PFSK-1 (cell line): ENCODE results near the gene ANKZF1.

ENCODE experiments used
- FOXP2 ChIP-seq: optimal IDR thresholded peaks from 2 replicates; pipeline ENCODE3; 2011; ENCODE audit warnings: borderline replicate concordance, control low read depth, inconsistent platforms; ENCODE audit not compliant: insufficient read depth; ENCODE audit errors: extremely low read length, extremely low read depth
- POLR2AphosphoS5 ChIP-seq: IDR thresholded peaks from 2 replicates; pipeline ENCODE4 v1.6.1; 2012; ENCODE audit warnings: low read depth, mild to moderate bottlenecking, control low read depth, low read length, moderate library complexity
- TAF1 ChIP-seq: IDR thresholded peaks from 2 replicates; pipeline ENCODE4 v1.6.1; 2012; ENCODE audit warnings: low read length, control low read depth, borderline replicate concordance; ENCODE audit not compliant: insufficient read depth
- TF ChIP-seq, protein P1 (sequence below), 2 experiments: IDR thresholded peaks; 2 replicates each; pipeline versions ENCODE4 v1.6.1 to v1.8.0; 2011 to 2012; ENCODE audit warnings: low read depth in 2 of 2, low read length in 2 of 2, control low read depth in 1 of 2, inconsistent platforms in 1 of 2, mild to moderate bottlenecking in 1 of 2, moderate library complexity in 1 of 2; ENCODE audit not compliant: insufficient read depth in 1 of 2

GRCh38 chr2:219214786-219215185, 14.8 kb upstream of the ANKZF1 start:
- no peak for TF ChIP-seq TAF1
- TF ChIP-seq, protein P1, sequence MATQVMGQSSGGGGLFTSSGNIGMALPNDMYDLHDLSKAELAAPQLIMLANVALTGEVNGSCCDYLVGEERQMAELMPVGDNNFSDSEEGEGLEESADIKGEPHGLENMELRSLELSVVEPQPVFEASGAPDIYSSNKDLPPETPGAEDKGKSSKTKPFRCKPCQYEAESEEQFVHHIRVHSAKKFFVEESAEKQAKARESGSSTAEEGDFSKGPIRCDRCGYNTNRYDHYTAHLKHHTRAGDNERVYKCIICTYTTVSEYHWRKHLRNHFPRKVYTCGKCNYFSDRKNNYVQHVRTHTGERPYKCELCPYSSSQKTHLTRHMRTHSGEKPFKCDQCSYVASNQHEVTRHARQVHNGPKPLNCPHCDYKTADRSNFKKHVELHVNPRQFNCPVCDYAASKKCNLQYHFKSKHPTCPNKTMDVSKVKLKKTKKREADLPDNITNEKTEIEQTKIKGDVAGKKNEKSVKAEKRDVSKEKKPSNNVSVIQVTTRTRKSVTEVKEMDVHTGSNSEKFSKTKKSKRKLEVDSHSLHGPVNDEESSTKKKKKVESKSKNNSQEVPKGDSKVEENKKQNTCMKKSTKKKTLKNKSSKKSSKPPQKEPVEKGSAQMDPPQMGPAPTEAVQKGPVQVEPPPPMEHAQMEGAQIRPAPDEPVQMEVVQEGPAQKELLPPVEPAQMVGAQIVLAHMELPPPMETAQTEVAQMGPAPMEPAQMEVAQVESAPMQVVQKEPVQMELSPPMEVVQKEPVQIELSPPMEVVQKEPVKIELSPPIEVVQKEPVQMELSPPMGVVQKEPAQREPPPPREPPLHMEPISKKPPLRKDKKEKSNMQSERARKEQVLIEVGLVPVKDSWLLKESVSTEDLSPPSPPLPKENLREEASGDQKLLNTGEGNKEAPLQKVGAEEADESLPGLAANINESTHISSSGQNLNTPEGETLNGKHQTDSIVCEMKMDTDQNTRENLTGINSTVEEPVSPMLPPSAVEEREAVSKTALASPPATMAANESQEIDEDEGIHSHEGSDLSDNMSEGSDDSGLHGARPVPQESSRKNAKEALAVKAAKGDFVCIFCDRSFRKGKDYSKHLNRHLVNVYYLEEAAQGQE (IDR thresholded peaks at IDR 0.05; ENCODE audit: insufficient read depth in 1 of 2, low read depth in 2 of 2, low read length in 2 of 2) = no peak
- TF ChIP-seq FOXP2 = no peak
- TF ChIP-seq POLR2AphosphoS5 = no peak
